Kidney glomerular epithelial cell (primary cell): ENCODE measurements around the gene AGR3.
"Not testable (repeated sequence)": the region's sequence is repeated elsewhere in the genome, so short reads cannot be mapped to it uniquely, and the experiment has no call there.

ENCODE experiments used
- DNase-seq: peaks from one replicate; lab custom pipeline; 2025; lab: John Stamatoyannopoulos, UW

AGR3 gene

DNA sequence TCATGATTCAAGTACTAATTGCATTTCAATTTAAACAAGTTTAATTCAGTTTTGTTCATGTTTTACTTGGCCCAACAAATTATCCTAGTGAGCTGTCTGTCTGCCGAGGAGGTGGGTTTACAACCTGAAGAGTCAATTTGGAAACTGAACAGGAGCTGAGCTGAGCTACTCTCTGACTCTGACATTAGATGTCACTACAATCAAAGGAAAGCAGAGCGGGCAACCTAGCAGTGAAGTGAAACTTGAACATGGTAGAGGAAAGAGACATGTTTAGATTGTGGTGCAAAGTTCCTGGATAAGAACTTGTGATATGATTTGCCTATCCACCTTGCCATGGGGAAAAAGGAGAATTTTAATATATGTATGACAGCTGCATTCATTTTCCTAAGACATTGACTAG, 9.6 kb upstream of the AGR3 start:
- peak; percentile 70 for DNase-seq

DNA sequence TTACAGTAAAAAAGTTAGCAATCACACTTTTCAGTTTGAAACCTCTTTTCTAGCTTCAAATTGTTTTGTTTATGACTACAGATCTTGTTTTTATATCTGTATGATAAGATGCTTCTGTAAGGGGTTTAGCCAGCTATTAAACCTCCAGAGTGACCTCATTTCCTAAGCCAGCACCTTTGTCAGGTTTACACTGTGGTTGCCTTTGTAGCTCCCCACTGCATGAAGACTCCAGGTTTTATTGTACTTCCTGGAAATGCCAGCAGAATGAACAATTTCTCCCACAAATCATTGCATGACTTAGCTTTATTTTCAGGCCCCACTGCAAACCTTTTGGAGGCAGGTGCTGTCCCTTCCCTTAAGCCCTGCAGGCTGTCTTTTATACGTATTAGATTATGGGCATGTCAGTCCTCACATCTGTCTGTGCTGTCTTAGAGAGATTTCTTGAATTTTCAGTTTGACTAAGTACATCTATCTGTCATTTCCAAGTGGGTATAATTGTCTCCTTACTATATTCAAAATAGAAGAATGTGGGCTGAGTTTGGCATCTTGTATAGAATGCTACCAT, 8.2 kb upstream of the AGR3 start:
- no peak for DNase-seq

DNA sequence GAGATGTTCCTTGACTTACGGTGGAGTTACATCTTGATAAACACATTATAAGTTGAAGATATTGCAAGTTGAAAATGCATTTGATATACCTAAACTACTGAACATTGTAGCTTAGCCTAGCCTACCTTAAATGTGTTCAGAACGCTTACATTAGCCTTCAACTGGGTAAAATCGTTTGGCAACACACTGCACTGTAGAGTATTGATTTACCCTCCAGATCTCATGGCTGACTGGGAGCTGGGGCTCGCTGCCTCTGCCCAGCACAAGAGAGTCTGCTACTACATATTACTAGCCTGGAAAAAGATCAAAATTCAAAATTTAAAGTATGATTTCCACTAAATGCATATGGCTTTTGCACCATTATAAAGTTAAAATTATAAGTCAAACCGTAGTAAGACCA, 7.5 kb upstream of the AGR3 start:
- DNase-seq = no peak

DNA sequence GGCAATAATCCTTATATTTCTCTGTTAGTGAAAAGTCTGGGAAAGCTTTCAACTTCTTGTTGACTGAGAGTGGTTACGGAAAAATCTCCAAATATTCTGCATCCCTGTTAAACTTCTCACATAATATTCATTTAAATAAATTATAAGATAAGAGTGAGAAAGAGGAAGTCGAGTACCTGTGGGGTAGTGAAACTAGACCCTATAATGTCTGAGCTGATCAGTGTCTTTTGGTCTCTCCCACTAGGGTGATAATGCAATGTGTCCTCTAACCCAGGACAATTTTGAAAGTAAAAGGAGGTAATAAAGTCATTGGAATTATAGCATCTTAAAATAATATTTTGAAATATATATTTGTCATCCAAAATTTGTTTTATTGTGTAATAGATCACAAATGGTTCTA, 2.1 kb upstream of the AGR3 start:
- DNase-seq = no peak

DNA sequence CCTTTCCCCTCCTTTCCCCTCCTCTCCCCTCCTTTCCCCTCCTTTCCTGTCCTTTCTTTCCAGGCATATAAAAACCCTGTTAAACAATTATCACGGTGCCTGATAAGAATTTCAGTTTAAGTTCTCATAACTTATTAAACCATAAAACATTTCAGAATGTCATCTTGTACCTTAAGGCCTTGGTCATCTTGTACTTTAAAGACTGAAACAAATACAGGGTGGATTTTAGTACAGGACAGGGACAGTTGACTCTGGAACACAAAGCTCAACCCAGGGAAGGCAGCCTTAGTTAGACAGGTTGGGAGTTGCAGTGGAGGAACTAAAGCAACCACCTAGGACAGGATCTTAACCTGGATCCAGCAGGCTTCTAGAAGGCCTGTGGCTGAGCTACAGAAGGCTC, 1.2 kb downstream of the AGR3 start:
- no peak for DNase-seq

DNA sequence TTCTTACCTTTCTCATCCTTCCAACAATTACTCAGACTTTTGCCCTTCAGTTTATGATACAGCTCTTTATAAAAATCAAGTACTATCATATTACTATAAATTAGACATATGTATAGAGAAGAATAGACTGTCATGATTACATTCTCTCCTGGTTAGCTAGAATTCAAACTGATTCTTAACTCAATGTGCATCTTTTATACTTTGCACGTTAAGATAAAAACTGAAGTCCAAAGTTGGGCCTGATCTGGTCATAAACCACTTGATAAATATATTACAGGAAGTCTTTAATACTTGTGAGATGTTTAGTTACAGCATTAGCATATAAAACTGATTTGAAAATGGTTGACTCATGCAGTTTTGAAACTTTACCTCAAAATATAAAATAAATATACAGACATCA, 2.6 kb downstream of the AGR3 start:
- no peak for DNase-seq

DNA sequence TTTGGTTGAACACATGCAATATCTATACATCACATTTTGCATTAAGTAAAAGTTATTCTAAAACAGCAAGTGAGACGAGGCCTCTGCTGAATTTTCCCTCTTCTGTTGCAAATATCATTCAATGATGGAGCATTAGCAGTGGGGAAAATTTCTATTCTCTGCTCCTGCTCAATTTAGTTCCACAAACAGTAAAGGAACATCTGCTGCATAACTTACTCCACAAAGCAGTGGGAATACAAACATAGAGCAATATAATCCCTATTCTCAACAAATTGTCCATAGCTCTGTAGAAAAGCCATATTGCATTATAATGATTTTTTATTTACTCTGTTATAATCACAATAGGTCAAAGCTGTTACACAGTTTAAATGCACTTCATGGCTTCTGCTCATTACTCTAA, 5.9 kb downstream of the AGR3 start:
- DNase-seq = no peak

DNA sequence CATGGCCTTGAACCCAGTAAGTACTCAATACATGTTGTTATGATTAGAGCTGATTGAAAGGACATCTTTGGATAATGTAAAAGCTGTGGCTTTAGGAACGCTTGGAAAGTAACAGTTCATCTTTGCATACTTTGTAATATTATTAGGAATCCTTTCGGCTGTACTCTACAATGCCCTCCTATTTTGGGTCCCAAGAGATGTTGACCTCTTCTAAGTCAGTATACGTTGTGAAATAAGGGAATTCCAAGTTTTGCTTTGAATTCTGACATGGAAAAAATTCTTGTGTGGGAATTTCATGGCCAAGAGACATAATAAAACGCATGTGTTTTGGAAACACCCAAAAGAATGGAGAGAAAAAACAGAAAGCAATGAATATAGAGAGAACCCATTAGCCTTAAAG, 7.7 kb downstream of the AGR3 start:
- no peak for DNase-seq

DNA sequence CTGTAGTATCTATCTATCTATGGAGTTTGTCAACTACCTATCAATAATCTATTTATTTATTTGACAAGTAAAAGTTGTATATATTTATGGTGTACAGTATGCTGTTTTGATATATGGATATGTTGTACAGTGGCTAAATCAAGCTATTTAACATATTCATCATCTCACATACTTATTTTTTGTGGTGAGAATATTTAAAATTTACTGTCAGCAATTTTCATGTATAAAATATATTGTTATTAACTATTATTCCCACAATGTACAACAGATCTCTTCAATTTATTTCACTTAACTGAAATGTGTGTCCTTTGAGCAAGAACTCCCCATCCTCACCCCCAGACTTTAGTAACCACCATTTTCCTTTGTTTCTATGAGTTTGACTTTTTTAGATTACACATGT, 14.5 kb downstream of the AGR3 start:
- DNase-seq = no peak

DNA sequence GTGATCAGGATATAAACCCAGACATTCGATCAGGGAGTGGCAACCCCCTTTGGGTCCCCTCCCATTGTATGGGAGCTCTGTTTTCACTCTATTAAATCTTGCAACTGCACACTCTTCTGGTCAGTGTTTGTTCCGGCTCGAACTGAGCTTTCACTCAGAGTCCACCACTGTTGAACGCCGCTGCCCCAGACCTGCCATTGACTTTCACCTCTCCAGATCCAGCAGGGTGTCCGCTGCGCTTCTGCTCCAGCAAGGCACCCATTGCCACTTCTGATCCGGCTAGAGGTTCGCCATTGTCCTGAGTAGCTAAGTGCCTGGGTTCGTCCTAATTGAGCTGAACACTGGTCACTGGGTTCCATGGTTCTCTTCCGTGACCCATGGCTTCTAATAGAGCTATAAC, 28.6 kb downstream of the AGR3 start:
- not testable (repeated sequence) for DNase-seq

DNA sequence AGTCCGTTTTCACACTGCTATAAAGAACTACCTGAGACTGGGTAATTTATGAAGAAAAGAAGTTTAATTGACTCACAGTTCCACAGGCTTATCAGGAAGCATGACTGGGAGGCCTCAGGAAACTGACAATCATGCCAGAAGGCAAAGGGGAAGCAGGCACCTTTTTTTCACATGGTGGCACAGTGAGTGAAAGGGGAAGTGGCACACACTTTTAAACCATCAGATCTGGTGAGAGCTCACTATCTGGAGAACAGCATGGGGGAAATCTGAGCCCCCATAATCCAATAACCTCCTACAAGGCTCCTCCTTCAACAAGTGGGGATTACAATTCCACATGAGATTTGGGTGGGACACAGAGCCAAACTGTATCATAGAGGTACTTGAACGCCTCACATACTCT, 30.0 kb downstream of the AGR3 start:
- DNase-seq = no peak

DNA sequence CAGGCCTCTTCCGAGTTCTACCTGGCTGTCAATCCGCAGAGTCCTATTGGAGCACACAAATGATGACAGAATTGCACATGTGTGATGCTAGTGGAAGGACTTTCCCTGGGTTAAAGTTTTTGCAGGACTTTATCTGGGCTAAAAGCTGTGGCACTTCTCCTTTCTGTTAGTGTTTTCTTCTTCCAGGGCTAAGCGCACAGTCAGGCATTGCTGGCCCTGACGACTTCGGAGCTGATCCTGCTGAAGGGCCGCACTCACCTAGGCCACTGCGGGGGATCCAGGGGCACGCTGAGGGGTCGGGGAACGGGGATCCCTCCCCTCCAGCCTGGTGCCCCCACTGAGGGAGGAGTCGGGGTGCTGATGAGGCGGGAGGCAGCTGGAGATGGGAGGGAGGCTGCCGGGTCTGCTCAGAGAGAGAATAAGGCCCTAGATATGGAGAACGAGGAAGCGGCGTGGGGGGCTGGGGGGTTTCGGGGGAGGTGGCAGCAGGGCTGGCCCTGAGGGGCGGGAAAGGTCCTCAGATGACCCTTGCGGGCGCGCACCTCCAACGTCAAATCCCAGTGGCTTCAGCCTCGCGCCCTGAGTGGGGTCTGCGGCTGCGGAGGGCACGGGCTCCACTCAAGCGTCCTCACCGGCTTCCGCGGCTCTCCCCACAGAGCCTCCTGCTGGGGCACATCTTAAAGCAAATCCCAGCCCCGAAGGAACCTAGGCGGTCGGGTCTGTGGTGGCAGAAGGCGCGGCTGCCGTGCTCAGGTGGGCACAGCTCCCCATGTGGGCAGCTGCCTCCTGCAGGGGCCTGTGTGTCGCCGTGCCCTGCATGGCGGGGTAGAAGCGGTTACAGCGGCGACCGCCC, 30.9 kb downstream of the AGR3 start:
- DNase-seq = no peak

DNA sequence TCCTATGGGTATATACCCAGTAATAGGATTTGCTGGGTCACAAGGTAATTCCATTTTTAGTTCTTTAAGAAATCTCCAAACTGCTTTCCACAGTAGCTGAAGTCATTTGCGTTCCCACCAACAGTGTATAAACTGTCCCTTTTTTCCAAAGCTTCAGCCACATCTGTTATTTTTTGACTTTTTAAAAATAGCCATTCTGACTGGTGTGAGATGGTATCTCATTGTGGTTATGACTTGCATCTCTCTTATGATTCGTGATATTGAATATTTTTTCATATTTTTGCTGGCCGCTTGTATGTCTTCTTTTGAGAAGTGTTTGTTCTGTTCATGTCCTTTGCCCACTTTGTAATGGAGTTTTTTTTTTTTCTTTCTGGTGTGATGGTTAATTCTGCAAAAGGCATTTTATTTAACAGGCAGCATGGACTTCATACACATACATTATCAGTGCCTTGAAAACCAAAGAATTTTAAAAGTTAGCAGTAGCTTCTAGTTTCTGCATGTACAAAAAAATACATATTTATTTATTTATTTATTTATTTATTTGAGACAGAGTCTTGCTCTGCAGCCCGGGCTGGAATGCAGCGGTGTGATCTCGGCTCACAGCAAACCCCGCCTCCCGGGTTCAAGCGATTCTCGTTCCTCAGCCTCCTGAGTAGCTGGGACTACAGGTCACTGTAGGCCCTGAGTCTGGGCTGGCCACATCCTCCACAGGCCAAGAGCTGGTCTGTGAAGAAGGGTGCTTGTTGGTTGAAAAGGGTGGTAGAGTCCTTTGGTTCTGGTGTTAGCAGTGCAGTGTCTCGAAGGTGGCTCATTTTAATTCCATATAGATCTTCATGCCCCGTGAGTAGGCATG, 32.3 kb downstream of the AGR3 start:
- DNase-seq = no peak

DNA sequence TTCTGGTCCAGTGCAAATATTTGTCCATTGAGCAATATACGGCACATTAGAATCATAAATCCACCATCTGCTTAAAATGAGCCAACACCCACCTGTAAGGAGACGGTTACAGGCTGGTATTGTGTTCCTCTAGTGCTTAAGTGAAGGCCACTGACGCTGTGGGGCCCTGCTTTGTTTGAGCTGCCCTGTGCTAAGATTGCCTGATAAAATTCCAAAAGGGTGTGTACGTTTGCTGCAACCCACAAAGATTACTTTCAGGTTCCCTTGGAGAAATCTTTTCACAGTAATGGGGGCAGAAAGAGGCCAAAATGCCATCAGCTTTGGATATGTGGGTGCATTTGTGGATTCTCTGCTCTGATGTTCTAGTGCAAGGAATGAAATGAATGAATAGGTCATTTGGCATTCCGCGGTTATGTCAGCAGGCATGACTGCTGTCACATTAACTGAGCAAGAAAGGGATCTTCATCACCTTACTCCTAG, 34.4 kb downstream of the AGR3 start:
- DNase-seq = peak; percentile 14

DNA sequence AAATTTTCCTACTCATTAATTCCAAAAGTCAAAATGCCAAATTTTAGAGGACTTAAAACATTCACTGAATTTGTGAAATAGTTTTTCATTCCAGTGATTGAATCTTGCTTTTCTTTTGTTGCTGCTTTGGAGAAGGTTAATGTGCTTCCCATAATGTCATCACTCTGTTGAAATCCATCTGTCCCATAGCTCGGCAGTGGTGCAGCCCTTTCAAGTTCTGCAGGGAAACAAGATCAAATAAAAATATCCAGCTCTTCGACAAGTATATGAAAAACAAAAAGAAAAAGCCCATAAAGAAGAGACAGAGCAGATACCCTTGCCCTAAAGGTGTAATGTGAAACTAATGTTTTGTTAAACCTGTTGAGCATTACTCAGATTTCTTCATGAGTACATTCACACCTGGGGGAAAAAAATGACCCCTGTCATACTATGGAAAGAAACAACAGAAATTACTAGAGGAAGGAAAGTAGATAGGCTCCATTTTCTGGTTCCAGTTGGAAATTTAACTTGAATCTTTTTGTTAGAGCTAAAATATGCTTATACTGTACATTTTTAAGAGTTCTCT, 35.1 kb downstream of the AGR3 start:
- no peak for DNase-seq

DNA sequence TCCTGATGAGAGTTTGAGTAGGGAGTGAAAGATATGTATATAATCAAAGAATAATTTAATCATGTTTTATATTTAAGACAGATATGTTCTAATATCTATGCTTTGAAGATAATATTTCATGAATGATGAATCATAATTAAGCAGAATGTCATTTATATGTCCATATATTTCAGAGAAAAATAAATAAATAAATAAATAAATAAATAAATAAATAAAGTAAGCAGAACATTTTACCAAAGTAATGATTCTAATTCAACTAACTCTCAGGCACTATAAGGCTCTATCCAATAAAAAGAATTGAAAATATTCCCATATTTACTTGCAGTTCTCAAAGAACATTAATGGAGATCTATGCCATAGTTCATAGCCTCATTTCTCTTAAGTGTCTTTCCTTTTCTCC, 36.0 kb downstream of the AGR3 start:
- DNase-seq = no peak

DNA sequence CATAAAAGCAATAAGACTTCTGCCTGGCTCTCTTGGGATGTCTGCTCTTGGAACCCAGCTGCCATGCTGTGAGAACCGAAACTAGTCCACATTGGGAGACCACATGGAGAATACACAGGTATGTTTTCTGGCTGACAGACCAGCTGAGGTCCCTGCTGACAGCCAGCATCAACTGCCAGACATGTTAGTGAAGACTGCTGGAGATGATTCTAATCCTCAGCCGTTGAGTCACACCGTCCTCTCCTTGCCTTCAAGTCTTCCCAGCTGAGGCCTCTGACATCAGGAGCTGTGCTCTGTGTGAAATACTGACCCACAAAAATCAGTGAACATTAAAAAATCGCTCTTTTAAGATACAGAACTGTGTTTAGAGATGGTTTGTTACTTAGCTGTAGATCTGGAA, 40.1 kb downstream of the AGR3 start:
- DNase-seq = no peak

DNA sequence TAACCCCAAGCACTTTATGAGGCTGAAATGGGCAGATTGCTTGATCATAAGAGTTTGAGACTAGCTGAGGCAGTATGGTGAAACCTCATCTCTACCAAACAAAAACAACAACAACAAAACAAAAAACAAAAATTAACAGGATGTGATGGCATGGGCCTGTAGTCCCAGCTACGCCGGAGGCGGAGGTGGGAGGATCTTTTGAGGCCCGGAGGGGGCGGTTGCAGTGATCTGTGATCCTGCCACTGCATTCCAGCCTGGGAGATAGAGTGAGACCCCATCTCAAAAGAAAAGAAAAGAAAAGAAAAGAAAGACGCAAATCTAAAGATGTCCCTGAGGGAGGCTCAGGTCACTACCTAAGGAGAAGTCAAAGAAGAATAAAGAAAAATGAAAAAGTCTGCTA, 41.7 kb downstream of the AGR3 start:
- DNase-seq = no peak

DNA sequence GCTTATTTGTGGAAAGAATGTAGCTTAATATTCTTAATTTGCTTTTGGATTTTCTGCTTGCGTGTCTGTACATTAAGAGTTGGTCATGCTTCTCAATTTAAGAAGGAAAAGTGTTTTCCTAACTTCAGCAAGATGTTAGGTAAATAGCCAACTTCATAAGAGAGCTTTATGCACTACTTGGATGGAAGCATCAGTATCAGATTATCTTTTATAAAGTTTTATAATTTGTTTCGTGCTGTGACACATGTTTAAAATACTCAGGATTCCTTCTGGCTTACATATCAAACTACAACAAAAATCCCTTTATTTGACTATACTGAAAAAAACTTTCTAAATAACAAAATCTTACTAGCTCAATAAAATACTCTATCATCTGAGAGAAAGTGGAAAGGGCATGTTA, 42.1 kb downstream of the AGR3 start:
- DNase-seq = no peak

DNA sequence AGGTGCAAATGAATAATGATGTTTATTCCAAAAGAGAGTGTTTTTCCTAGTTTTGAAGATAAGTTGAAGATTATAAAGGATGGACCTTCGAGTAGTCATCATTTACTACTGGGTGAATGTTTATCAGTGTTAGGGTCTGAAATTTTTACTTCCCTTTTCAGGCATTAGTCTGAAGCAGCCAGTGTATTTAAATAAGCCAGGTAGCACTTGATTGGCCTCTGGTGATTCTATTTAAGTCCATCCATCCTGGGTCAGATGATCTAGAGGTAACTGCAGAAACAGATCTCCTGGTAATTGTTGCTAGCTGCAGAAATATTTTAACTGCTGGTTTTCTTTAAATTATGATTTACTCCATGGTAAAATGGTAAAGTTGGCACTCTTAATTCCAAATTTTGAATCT, 42.9 kb downstream of the AGR3 start:
- no peak for DNase-seq

DNA sequence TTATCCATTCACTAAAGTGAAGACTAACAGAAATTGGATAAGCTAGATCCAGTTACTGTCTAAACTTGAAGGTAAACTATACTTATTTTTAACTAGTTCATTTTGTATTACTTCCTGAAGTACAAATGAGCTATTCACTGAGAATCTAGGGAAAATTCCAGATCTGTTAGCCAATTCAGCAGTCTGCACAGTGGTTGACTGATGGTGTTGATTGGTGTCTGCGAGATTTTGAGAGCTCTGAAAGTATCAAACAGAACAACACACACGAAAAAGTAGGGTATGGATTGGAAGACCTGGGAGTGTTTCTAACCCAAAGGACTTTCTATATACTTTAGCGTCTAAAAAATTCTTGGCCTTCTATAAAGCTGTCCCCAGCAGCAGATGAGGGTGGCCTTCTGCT, 43.4 kb downstream of the AGR3 start:
- DNase-seq = no peak

DNA sequence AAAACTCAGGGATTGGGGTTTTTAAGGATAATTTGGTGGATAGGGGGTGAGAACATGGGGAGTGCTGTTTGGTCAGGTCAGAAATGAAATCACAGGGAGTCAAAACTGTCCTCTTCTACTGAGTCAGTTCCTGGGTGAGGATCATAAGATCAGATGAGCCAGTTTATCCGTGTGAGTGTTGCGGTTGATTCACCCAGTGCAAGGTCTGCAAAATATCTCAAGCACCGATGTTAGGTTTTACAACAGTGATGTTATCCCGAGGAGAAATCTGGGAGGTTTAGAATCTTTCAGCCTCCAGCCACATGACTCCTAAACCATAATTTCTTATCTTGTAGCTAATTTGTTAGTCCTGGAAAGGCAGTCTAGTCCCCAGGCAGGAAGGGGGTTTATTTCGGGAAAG, 45.3 kb downstream of the AGR3 start:
- DNase-seq = no peak

DNA sequence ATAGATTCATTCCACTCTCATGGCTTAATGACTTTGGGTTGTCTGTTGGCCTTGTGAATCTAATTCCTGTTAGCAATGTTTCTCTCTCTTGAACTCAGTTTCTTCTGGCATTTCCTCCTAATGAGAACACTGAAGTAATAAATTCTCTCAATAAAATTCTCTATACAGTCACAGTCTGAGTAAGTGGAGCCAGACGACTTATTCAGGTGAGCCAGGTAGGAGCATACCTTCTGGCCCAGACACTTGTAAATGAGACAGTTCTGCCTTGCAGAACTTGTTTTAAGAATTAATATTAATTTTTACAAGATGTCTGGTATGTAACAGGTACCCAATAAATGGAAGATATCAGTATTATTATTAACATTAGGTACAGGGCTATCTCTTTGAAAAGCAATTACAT, 48.4 kb downstream of the AGR3 start:
- no peak for DNase-seq
